ENCODE results near the gene FLNC. TPM values are rescaled to one million over a fixed set of nuclear protein-coding genes. Genes with fewer than 3 reads are reported as not detected.

FLNC gene
- total and polyA plus RNA-seq, 9 of the 15 experiments (the other 6 are each of a cell fraction or from before 2014, with no cell fraction given), result 0.90 to 155 (median 28.8) TPM

- peak; percentile 96 for TF ChIP-seq GTF3C2 (IDR thresholded peaks at IDR 0.05; ENCODE audit: borderline replicate concordance, extremely low read depth, insufficient read length)
- TF ChIP-seq MTA3 (IDR thresholded peaks at IDR 0.05; ENCODE audit: borderline replicate concordance), result peak; percentile 79; the same call in 1 of the 2 replicates
- peak; percentile 98 for TF ChIP-seq CTBP1 (IDR thresholded peaks at IDR 0.05; ENCODE audit: borderline replicate concordance)
- TF ChIP-seq HLTF (IDR thresholded peaks at IDR 0.05), result 0 out of 2 replicates have a peak, but pooled peaks have one; percentile 53
- TF ChIP-seq MLLT1 (IDR thresholded peaks at IDR 0.05), result no peak
- TF ChIP-seq REST (IDR thresholded peaks at IDR 0.05; ENCODE audit: borderline replicate concordance), result peak; percentile 10; the same call in 1 of the 2 replicates
- peak; percentile 57; the same call in 1 of the 2 replicates for TF ChIP-seq REST (CRISPR knock-in tag; IDR thresholded peaks at IDR 0.05; ENCODE audit: low read depth)
- peak; percentile 64; the same call in 1 of the 2 replicates for TF ChIP-seq CC2D1A (IDR thresholded peaks at IDR 0.05)
- TF ChIP-seq HSF4 (CRISPR knock-in tag; IDR thresholded peaks at IDR 0.05; ENCODE audit: borderline replicate concordance), result no peak
- TF ChIP-seq HNRNPL (IDR thresholded peaks at IDR 0.05; ENCODE audit: low read depth, low read length), result 0 out of 2 replicates have a peak, but pooled peaks have one; percentile 43
- TF ChIP-seq HDAC1 (IDR thresholded peaks at IDR 0.05), result peak; percentile 25 to 99; a peak in 3 of 4 replicates
- peak; percentile 89; the same call in 1 of the 2 replicates for TF ChIP-seq RNF2 (IDR thresholded peaks at IDR 0.05)
- TF ChIP-seq RFX1 (IDR thresholded peaks at IDR 0.05), result no peak
- TF ChIP-seq VEZF1 (CRISPR knock-in tag; IDR thresholded peaks at IDR 0.05), result peak; percentile 84
These were observed 46.9 kb upstream of the FLNC start (continued) for GRCh38 chr7:128783143-128783861.
